Measurements from ENCODE around the gene ZNF200. TPM values are rescaled to one million over a fixed set of nuclear protein-coding genes. Genes with fewer than 3 reads are reported as not detected.

The ZNF200 gene
- total and polyA plus RNA-seq, 2 of the 13 experiments (the other 11 are each of a cell fraction or from before 2014, with no cell fraction given), result 3.5 to 16.5 TPM

GRCh38 chr16:3188925-3189825 is 45.8 kb downstream of the ZNF200 start (continued):
- TF ChIP-seq ZHX2 (IDR thresholded peaks at IDR 0.05; ENCODE audit: low read depth), result no peak
- no peak for TF ChIP-seq ZHX2 (CRISPR knock-in tag; IDR thresholded peaks at IDR 0.05; ENCODE audit: borderline replicate concordance)
- no peak for TF ChIP-seq ZMYM4 (CRISPR knock-in tag; IDR thresholded peaks at IDR 0.05)
- TF ChIP-seq REPIN1 (CRISPR knock-in tag; IDR thresholded peaks at IDR 0.05; ENCODE audit: borderline replicate concordance, low read depth), result no peak
- no peak for TF ChIP-seq PBX3 (CRISPR knock-in tag; IDR thresholded peaks at IDR 0.05; ENCODE audit: borderline replicate concordance)
- TF ChIP-seq ZBTB44 (CRISPR knock-in tag; IDR thresholded peaks at IDR 0.05), result no peak
- no peak for TF ChIP-seq ZNF710 (CRISPR knock-in tag; IDR thresholded peaks at IDR 0.05; ENCODE audit: borderline replicate concordance)
- no peak for TF ChIP-seq ZNF34 (CRISPR knock-in tag; IDR thresholded peaks at IDR 0.05; ENCODE audit: borderline replicate concordance)
- no peak for TF ChIP-seq ZZZ3 (CRISPR knock-in tag; IDR thresholded peaks at IDR 0.05; ENCODE audit: borderline replicate concordance)
- no peak for TF ChIP-seq POLR2G (IDR thresholded peaks at IDR 0.05; ENCODE audit: low read depth, low read length)
- TF ChIP-seq PATZ1 (CRISPR knock-in tag; IDR thresholded peaks at IDR 0.05), result peak; percentile 77
- TF ChIP-seq ZIK1 (CRISPR knock-in tag; IDR thresholded peaks at IDR 0.05; ENCODE audit: borderline replicate concordance, low read depth), result no peak

Data from HepG2 (cell line).